ENCODE measurements around the gene SBF2.

GRCh38 chr11:10130875-10131274 lies 163.1 kb downstream of the SBF2 start:
- no peak for TF ChIP-seq POLR2A (IDR thresholded peaks at IDR 0.05)
- TF ChIP-seq CTCF (IDR thresholded peaks at IDR 0.05): no peak
